IMR-90 (cell line): Measurements from ENCODE around the gene EPHA6.

Experiments
- CEBPB ChIP-seq: IDR thresholded peaks from 2 replicates; pipeline ENCODE4 v1.6.1; 2012; ENCODE audit warnings: low read depth, low read length, improper control_type of control experiment
- CTCF ChIP-seq: conservative IDR thresholded peaks from 2 replicates; pipeline ENCODE4 v1.5.1; 2012; ENCODE audit warnings: mild to moderate bottlenecking, low read depth, low read length, improper control_type of control experiment
- FOS ChIP-seq: fragments of 150-350 bp; IDR thresholded peaks from 2 replicates; pipeline ENCODE4 v1.6.1; 2016; ENCODE audit warnings: low read depth, low read length
- MAFK ChIP-seq: IDR thresholded peaks from 2 replicates; pipeline ENCODE4 v1.6.1; 2012; ENCODE audit warnings: low read depth, low read length, improper control_type of control experiment
- MAZ ChIP-seq: IDR thresholded peaks from 2 replicates; pipeline ENCODE4 v1.6.1; 2012; ENCODE audit warnings: low read depth, mild to moderate bottlenecking, low read length, improper control_type of control experiment, moderate library complexity, borderline replicate concordance
- MXI1 ChIP-seq: IDR thresholded peaks from 2 replicates; pipeline ENCODE4 v1.6.1; 2012; ENCODE audit warnings: low read depth, mild to moderate bottlenecking, low read length, moderate library complexity, borderline replicate concordance
- POLR2A ChIP-seq: IDR thresholded peaks from 2 replicates; pipeline ENCODE4 v1.6.1; 2012; ENCODE audit warnings: mild to moderate bottlenecking, low read depth, low read length
- RAD21 ChIP-seq: IDR thresholded peaks from 2 replicates; pipeline ENCODE4 v1.6.1; 2012; ENCODE audit warnings: low read length, improper control_type of control experiment
- RCOR1 ChIP-seq: IDR thresholded peaks from 2 replicates; pipeline ENCODE4 v1.6.1; 2012; ENCODE audit warnings: mild to moderate bottlenecking, low read length, improper control_type of control experiment; ENCODE audit not compliant: insufficient replicate concordance
- RFX5 ChIP-seq: IDR thresholded peaks from 2 replicates; pipeline ENCODE4 v1.8.0; 2012; ENCODE audit warnings: low read depth, mild to moderate bottlenecking, low read length, moderate library complexity
- SMC3 ChIP-seq: fragments of 150-350 bp; IDR thresholded peaks from 2 replicates; pipeline ENCODE4 v1.6.1; 2016; ENCODE audit warnings: low read depth, mild to moderate bottlenecking, antibody characterized with exemption, low read length, moderate library complexity
- TF ChIP-seq, protein P1 (sequence below): fragments of 150-350 bp; IDR thresholded peaks from 2 replicates; pipeline ENCODE4 v1.6.1; 2017; ENCODE audit warnings: mild to moderate bottlenecking, antibody characterized with exemption, low read length, low read depth
- TF ChIP-seq, protein P2 (sequence below): fragments of 150-350 bp; IDR thresholded peaks from 2 replicates; pipeline ENCODE4 v1.6.1; 2016; ENCODE audit warnings: low read depth, mild to moderate bottlenecking, low read length, moderate library complexity, borderline replicate concordance

- TF ChIP-seq, protein P1, sequence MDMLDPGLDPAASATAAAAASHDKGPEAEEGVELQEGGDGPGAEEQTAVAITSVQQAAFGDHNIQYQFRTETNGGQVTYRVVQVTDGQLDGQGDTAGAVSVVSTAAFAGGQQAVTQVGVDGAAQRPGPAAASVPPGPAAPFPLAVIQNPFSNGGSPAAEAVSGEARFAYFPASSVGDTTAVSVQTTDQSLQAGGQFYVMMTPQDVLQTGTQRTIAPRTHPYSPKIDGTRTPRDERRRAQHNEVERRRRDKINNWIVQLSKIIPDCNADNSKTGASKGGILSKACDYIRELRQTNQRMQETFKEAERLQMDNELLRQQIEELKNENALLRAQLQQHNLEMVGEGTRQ, result no peak
- no peak for TF ChIP-seq CTCF
- no peak for TF ChIP-seq MXI1
- TF ChIP-seq CEBPB, result no peak
- no peak for TF ChIP-seq POLR2A
- no peak for TF ChIP-seq RFX5
- no peak for TF ChIP-seq RAD21
- TF ChIP-seq, protein P2, sequence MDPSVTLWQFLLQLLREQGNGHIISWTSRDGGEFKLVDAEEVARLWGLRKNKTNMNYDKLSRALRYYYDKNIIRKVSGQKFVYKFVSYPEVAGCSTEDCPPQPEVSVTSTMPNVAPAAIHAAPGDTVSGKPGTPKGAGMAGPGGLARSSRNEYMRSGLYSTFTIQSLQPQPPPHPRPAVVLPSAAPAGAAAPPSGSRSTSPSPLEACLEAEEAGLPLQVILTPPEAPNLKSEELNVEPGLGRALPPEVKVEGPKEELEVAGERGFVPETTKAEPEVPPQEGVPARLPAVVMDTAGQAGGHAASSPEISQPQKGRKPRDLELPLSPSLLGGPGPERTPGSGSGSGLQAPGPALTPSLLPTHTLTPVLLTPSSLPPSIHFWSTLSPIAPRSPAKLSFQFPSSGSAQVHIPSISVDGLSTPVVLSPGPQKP, result no peak
- TF ChIP-seq MAZ, result no peak
- no peak for TF ChIP-seq RCOR1
- TF ChIP-seq SMC3, result no peak
- no peak for TF ChIP-seq MAFK
- TF ChIP-seq FOS, result no peak
These were observed 963.8 kb downstream of the EPHA6 start for GRCh38 chr3:97778152-97778551.
